ENCODE results near the gene ARHGAP21.
A peak's percentile ranks its signal among the peaks of the same experiment; 100 is the strongest.

Gene ARHGAP21

DNA sequence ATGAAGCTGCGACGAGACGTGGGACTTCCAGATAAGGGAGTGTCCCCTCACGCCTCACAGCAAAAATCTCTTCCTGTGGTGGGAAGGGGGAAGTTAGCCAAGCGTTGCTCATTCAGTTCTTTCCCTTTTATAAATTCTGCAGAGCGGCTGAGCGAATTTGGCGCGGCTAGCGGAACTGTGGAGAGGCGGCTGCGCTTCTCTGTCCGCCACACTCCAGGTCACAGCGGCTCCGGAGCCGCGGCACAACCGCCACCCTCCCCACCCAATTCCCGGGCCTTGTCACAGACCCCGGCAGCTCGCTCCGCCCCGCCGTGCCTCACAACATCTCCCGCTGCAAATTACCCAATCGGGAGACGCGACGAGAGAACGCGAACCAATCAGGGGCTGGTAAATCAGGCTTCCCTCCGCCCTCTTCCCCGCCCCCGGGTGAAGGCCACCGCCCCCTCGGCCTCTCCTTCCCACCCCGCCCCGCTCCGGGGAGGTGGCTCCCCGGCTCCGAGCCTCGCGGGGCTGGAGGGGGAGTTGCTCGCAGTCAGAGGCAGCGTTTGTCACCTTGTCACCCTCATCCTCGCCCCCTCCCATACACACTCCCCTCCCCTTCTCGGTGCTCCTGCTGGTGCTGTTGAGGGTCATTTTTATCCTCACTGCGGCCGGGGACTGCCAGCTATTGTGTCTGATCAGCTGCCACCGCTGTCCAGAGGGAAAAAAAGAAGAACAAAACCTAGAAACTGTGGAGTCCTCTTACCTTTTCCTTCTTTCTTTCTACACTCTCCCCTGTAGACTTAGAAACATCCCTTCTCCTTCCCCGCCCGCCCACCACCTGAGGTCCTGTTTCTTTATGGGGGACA, 918 bp upstream of the ARHGAP21 start:
- no peaks in the 10 kb centered on the region for H3K9me2 ChIP-seq (replicated peaks; ENCODE audit: low read depth, low read length)
- H3K79me2 ChIP-seq (ENCODE audit: insufficient read depth, low read length) = peaks cover 28% of the 10 kb centered on the region
- no peaks in the 10 kb centered on the region for H3F3A ChIP-seq (ENCODE audit: low read depth)
- no peaks in the 10 kb centered on the region for H3K27me3 ChIP-seq (ENCODE audit: insufficient read depth, low read length, poor library complexity, severe bottlenecking)
- H3K4me2 ChIP-seq (ENCODE audit: low read depth, low read length, poor library complexity, severe bottlenecking) = peak overlapping the region; percentile 96
- H3K36me3 ChIP-seq (ENCODE audit: insufficient read depth, low read length) = no peaks in the 10 kb centered on the region
- H2AFZ ChIP-seq (ENCODE audit: low read length) = peak overlapping the region; percentile 99
- peaks cover 20% of the 10 kb centered on the region for H4K20me1 ChIP-seq (ENCODE audit: insufficient read depth, low read length, poor library complexity, severe bottlenecking)
- peaks cover 34% of the 10 kb centered on the region for H3K4me1 ChIP-seq (ENCODE audit: insufficient read depth, low read length, poor library complexity, severe bottlenecking)
- H3K9ac ChIP-seq (ENCODE audit: low read depth, low read length, poor library complexity, severe bottlenecking) = peak overlapping the region; percentile 90
- H3K4me3 ChIP-seq (ENCODE audit: low read length, poor library complexity, severe bottlenecking) = peak overlapping the region; percentile 94
- H3K9me3 ChIP-seq (ENCODE audit: insufficient read depth, low read depth, low read length) = no peaks in the 10 kb centered on the region
- TF ChIP-seq EZH2phosphoT487 (IDR thresholded peaks at IDR 0.05; ENCODE audit: borderline replicate concordance) = no peak
- TF ChIP-seq, protein P1, sequence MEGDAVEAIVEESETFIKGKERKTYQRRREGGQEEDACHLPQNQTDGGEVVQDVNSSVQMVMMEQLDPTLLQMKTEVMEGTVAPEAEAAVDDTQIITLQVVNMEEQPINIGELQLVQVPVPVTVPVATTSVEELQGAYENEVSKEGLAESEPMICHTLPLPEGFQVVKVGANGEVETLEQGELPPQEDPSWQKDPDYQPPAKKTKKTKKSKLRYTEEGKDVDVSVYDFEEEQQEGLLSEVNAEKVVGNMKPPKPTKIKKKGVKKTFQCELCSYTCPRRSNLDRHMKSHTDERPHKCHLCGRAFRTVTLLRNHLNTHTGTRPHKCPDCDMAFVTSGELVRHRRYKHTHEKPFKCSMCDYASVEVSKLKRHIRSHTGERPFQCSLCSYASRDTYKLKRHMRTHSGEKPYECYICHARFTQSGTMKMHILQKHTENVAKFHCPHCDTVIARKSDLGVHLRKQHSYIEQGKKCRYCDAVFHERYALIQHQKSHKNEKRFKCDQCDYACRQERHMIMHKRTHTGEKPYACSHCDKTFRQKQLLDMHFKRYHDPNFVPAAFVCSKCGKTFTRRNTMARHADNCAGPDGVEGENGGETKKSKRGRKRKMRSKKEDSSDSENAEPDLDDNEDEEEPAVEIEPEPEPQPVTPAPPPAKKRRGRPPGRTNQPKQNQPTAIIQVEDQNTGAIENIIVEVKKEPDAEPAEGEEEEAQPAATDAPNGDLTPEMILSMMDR (conservative IDR thresholded peaks at IDR 0.05; ENCODE audit: low read length) = no peak

DNA sequence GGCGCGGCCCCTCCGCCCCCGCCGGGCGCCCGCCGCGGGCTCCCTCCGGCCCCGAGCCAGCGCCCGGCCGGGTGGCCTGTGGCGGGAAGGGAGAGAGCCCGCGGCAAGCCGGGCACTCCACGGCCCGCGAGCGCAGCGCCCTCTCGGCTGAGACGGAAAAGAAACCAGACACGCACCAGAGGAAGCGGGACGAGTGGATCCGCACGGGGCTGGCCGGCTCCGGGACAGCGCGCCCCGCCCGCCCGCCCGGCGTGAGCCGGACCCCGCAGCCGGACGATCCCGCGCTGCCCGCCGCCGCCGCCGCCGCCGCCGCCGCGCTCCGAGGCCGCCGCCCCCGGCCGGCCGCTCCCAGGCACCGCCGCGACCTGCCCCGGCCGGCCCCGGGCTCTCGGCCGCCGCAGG, 300 bp downstream of the ARHGAP21 start:
- H3K79me2 ChIP-seq (ENCODE audit: insufficient read depth, low read length) = peaks cover 40% of the 10 kb centered on the region
- H3K4me2 ChIP-seq (ENCODE audit: low read depth, low read length, poor library complexity, severe bottlenecking) = no peak overlapping the region
- H3K27me3 ChIP-seq (ENCODE audit: insufficient read depth, low read length, poor library complexity, severe bottlenecking) = no peaks in the 10 kb centered on the region
- no peak overlapping the region for H2AFZ ChIP-seq (ENCODE audit: low read length)
- H3K9me3 ChIP-seq (ENCODE audit: insufficient read depth, low read depth, low read length) = no peaks in the 10 kb centered on the region
- peak overlapping the region; percentile 90 for H3K9ac ChIP-seq (ENCODE audit: low read depth, low read length, poor library complexity, severe bottlenecking)
- H4K20me1 ChIP-seq (ENCODE audit: insufficient read depth, low read length, poor library complexity, severe bottlenecking) = peaks cover 28% of the 10 kb centered on the region
- H3F3A ChIP-seq (ENCODE audit: low read depth) = no peaks in the 10 kb centered on the region
- H3K4me3 ChIP-seq (ENCODE audit: low read length, poor library complexity, severe bottlenecking) = peak overlapping the region; percentile 94
- no peaks in the 10 kb centered on the region for H3K36me3 ChIP-seq (ENCODE audit: insufficient read depth, low read length)
- no peaks in the 10 kb centered on the region for H3K9me2 ChIP-seq (replicated peaks; ENCODE audit: low read depth, low read length)
- H3K4me1 ChIP-seq (ENCODE audit: insufficient read depth, low read length, poor library complexity, severe bottlenecking) = peaks cover 46% of the 10 kb centered on the region
- TF ChIP-seq, protein P1 (conservative IDR thresholded peaks at IDR 0.05; ENCODE audit: low read length) = no peak
- no peak for TF ChIP-seq EZH2phosphoT487 (IDR thresholded peaks at IDR 0.05; ENCODE audit: borderline replicate concordance)

DNA sequence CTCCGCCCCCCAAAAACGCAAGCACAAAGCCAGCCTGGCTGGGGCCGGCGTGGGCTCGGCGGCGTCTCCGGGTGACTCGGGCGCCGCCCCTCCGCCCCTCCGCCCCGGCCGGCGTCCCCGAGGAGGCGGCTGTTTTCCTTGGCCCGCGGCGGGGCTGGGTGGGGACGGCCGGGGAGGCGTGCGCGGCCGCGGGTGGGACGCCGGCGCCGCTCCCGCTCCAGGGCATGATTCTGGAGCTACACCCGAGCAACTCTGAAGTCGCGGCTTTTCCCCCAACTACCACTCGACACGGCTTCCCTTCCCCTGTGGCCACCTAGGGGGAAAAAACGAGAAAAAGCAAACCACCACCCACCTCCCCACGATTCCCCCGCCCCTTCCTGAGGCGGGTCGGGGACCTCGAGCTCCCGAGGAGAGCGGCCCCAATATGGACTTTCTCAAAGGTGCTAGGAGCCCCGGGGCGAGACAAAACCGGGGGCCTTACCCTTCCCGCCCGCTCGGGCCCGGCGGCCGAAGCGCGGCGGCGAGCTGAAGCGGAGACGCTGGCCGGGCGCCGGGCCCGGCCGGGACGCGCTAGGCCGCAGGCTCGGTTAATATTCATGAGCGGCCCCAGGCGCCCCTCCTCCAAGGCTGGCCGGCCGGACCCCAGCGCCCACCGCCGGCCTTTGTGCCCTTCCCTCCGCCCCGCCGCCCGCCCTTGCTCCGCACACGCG, 856 bp downstream of the ARHGAP21 start:
- H3K4me2 ChIP-seq (ENCODE audit: low read depth, low read length, poor library complexity, severe bottlenecking) = peak overlapping the region; percentile 91
- H2AFZ ChIP-seq (ENCODE audit: low read length) = peak overlapping the region; percentile 83
- no peaks in the 10 kb centered on the region for H3K36me3 ChIP-seq (ENCODE audit: insufficient read depth, low read length)
- no peaks in the 10 kb centered on the region for H3K9me2 ChIP-seq (replicated peaks; ENCODE audit: low read depth, low read length)
- TF ChIP-seq EZH2phosphoT487 (IDR thresholded peaks at IDR 0.05; ENCODE audit: borderline replicate concordance) = no peak
- TF ChIP-seq, protein P1 (conservative IDR thresholded peaks at IDR 0.05; ENCODE audit: low read length) = 0 out of 2 replicates have a peak, but pooled peaks have one; percentile 14
- H4K20me1 ChIP-seq (ENCODE audit: insufficient read depth, low read length, poor library complexity, severe bottlenecking) = peaks cover 28% of the 10 kb centered on the region
- H3K9me3 ChIP-seq (ENCODE audit: insufficient read depth, low read depth, low read length) = no peaks in the 10 kb centered on the region
- H3F3A ChIP-seq (ENCODE audit: low read depth) = no peaks in the 10 kb centered on the region
- peaks cover 52% of the 10 kb centered on the region for H3K4me1 ChIP-seq (ENCODE audit: insufficient read depth, low read length, poor library complexity, severe bottlenecking)
- H3K9ac ChIP-seq (ENCODE audit: low read depth, low read length, poor library complexity, severe bottlenecking) = peak overlapping the region; percentile 86
- H3K4me3 ChIP-seq (ENCODE audit: low read length, poor library complexity, severe bottlenecking) = peak overlapping the region; percentile 75
- H3K79me2 ChIP-seq (ENCODE audit: insufficient read depth, low read length) = peaks cover 46% of the 10 kb centered on the region
- no peaks in the 10 kb centered on the region for H3K27me3 ChIP-seq (ENCODE audit: insufficient read depth, low read length, poor library complexity, severe bottlenecking)

Data from Loucy (cell line).